ENCODE measurements around the gene HIRIP3.

DNA sequence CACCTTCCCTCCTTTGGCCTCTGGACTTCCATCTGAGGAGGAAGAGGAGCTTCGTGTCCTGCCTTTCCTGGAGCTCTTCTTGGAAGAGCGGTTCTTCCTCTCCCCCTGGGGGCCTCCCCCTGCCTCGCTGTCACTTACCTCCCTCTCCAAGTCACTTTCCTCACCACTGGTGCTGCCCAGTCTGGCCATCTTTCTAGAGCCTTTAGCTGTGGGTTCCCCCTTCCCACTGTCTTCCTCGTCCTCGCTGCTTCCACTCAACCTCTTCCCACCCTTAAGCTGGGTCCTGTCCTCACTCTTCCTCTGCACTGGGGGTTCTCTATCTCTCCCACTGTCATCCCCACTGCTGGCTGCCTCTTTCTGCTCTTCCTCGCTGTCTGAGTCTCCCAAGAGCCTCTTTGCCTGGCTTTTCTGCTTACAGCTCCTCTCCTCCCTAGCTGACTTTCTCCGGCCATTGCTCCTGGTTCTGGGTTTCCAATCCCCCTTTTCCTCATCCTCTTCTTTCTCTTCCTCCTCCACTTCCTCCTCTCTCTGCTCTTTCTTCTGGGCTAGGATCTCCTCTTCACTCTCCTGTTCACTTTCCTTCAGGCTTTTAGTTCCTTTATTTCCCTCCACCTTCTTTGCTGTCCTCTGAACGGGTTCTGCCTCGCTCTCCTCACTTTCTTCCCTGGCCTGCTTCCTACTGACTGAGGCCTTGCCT, 1.4 kb downstream of the HIRIP3 start:
- no peak for TF ChIP-seq YY1 (IDR thresholded peaks at IDR 0.05; ENCODE audit: low read depth)
- TF ChIP-seq, protein P1, sequence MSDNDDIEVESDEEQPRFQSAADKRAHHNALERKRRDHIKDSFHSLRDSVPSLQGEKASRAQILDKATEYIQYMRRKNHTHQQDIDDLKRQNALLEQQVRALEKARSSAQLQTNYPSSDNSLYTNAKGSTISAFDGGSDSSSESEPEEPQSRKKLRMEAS (IDR thresholded peaks at IDR 0.05) = no peak
